ENCODE data around the gene TMEM45A. TPM values are rescaled to one million over a fixed set of nuclear protein-coding genes. Genes with fewer than 3 reads are reported as not detected.

Gene TMEM45A
- polyA plus RNA-seq, 1 donor from 2014 or later = 2.4 TPM

GRCh38 chr3:100586832-100587231 lies 94.4 kb downstream of the TMEM45A start:
- TF ChIP-seq EZH2 (IDR thresholded peaks at IDR 0.05; ENCODE audit: borderline replicate concordance, insufficient read depth, low read length, poor library complexity, severe bottlenecking) = no peak
- no peak for TF ChIP-seq POLR2AphosphoS5 (IDR thresholded peaks at IDR 0.05)
- no peak for TF ChIP-seq MXI1 (conservative IDR thresholded peaks at IDR 0.05; ENCODE audit: poor library complexity, severe bottlenecking)
- TF ChIP-seq CTCF (IDR thresholded peaks at IDR 0.05; ENCODE audit: poor library complexity, severe bottlenecking) = no peak
- TF ChIP-seq, protein P1, sequence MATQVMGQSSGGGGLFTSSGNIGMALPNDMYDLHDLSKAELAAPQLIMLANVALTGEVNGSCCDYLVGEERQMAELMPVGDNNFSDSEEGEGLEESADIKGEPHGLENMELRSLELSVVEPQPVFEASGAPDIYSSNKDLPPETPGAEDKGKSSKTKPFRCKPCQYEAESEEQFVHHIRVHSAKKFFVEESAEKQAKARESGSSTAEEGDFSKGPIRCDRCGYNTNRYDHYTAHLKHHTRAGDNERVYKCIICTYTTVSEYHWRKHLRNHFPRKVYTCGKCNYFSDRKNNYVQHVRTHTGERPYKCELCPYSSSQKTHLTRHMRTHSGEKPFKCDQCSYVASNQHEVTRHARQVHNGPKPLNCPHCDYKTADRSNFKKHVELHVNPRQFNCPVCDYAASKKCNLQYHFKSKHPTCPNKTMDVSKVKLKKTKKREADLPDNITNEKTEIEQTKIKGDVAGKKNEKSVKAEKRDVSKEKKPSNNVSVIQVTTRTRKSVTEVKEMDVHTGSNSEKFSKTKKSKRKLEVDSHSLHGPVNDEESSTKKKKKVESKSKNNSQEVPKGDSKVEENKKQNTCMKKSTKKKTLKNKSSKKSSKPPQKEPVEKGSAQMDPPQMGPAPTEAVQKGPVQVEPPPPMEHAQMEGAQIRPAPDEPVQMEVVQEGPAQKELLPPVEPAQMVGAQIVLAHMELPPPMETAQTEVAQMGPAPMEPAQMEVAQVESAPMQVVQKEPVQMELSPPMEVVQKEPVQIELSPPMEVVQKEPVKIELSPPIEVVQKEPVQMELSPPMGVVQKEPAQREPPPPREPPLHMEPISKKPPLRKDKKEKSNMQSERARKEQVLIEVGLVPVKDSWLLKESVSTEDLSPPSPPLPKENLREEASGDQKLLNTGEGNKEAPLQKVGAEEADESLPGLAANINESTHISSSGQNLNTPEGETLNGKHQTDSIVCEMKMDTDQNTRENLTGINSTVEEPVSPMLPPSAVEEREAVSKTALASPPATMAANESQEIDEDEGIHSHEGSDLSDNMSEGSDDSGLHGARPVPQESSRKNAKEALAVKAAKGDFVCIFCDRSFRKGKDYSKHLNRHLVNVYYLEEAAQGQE (IDR thresholded peaks at IDR 0.05; ENCODE audit: borderline replicate concordance) = no peak
- TF ChIP-seq TAF1 (IDR thresholded peaks at IDR 0.05; ENCODE audit: low read depth) = no peak
- no peak for TF ChIP-seq SMC3 (conservative IDR thresholded peaks at IDR 0.05; ENCODE audit: poor library complexity)
- no peak for TF ChIP-seq EP300 (conservative IDR thresholded peaks at IDR 0.05; ENCODE audit: poor library complexity, severe bottlenecking)
- no peak for TF ChIP-seq RAD21 (conservative IDR thresholded peaks at IDR 0.05)

DNA sequence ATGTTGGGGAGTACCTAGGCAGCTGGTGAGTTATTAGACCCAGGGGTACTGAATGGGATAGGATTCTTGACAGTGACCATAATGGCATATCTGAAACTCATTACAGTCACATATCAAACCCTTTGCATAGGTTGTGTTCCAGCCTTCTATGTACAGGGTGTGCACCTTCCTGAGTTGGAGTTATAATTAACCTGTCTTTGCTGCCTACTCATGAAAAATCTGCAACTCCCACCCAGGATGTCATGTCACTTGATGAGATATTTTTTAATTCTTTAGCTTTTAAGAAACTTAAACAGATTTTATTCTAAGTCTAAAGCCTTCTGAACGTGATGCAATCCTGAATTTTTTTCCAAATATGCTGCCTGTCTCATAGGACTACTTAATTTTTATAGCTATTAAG lies 95.8 kb downstream of the TMEM45A start:
- no peak overlapping the region for H2AFZ ChIP-seq (ENCODE audit: low read depth, low read length)
- no peaks in the 10 kb centered on the region for H4K20me1 ChIP-seq (ENCODE audit: insufficient read depth)
- H3K9ac ChIP-seq (ENCODE audit: low read length) = no peak overlapping the region
- no peaks in the 10 kb centered on the region for H3K9me2 ChIP-seq (ENCODE audit: insufficient read depth, low read length)
- no peaks in the 10 kb centered on the region for H3F3A ChIP-seq (ENCODE audit: insufficient read depth, low read length, poor library complexity, severe bottlenecking)
- H3K36me3 ChIP-seq (ENCODE audit: insufficient read depth, low read length) = no peaks in the 10 kb centered on the region
- no peak overlapping the region for H3K4me3 ChIP-seq (ENCODE audit: low read length)
- no peak overlapping the region for H3K4me2 ChIP-seq (ENCODE audit: low read length)
- no peaks in the 10 kb centered on the region for H3K9me3 ChIP-seq (ENCODE audit: low read length)
- no peak overlapping the region for H3K27ac ChIP-seq (ENCODE audit: low read length)
- no peaks in the 10 kb centered on the region for H3K27me3 ChIP-seq (ENCODE audit: insufficient read depth, low read depth, low read length)
- TF ChIP-seq EP300 (conservative IDR thresholded peaks at IDR 0.05; ENCODE audit: poor library complexity, severe bottlenecking) = no peak
- no peak for TF ChIP-seq SMC3 (conservative IDR thresholded peaks at IDR 0.05; ENCODE audit: poor library complexity)
- TF ChIP-seq EZH2 (IDR thresholded peaks at IDR 0.05; ENCODE audit: borderline replicate concordance, insufficient read depth, low read length, poor library complexity, severe bottlenecking) = no peak
- no peak for TF ChIP-seq TAF1 (IDR thresholded peaks at IDR 0.05; ENCODE audit: low read depth)
- TF ChIP-seq, protein P1 (IDR thresholded peaks at IDR 0.05; ENCODE audit: borderline replicate concordance) = no peak
- no peak for TF ChIP-seq CTCF (IDR thresholded peaks at IDR 0.05; ENCODE audit: poor library complexity, severe bottlenecking)
- no peak for TF ChIP-seq POLR2AphosphoS5 (IDR thresholded peaks at IDR 0.05)
- TF ChIP-seq RAD21 (conservative IDR thresholded peaks at IDR 0.05) = no peak
- TF ChIP-seq MXI1 (conservative IDR thresholded peaks at IDR 0.05; ENCODE audit: poor library complexity, severe bottlenecking) = no peak
- no peaks in the 10 kb centered on the region for H3K79me2 ChIP-seq (replicated peaks; ENCODE audit: insufficient read depth, low read length)

More at GRCh38 chr3:100586832-100587231, 94.4 kb downstream of the TMEM45A start:
- no peak overlapping the region for H3K27ac ChIP-seq (ENCODE audit: low read length)
- H2AFZ ChIP-seq (ENCODE audit: low read depth, low read length) = no peak overlapping the region
- H3K36me3 ChIP-seq (ENCODE audit: insufficient read depth, low read length) = no peaks in the 10 kb centered on the region
- no peak overlapping the region for H3K9ac ChIP-seq (ENCODE audit: low read length)
- no peak overlapping the region for H3K4me3 ChIP-seq (ENCODE audit: low read length)
- no peaks in the 10 kb centered on the region for H3K27me3 ChIP-seq (ENCODE audit: insufficient read depth, low read depth, low read length)
- no peaks in the 10 kb centered on the region for H3F3A ChIP-seq (ENCODE audit: insufficient read depth, low read length, poor library complexity, severe bottlenecking)
- no peaks in the 10 kb centered on the region for H4K20me1 ChIP-seq (ENCODE audit: insufficient read depth)
- H3K4me2 ChIP-seq (ENCODE audit: low read length) = no peak overlapping the region
- H3K9me3 ChIP-seq (ENCODE audit: low read length) = no peaks in the 10 kb centered on the region
- no peaks in the 10 kb centered on the region for H3K9me2 ChIP-seq (ENCODE audit: insufficient read depth, low read length)
- H3K79me2 ChIP-seq (replicated peaks; ENCODE audit: insufficient read depth, low read length) = no peaks in the 10 kb centered on the region

All from neural cell (in vitro differentiated cells).